ENCODE data around the gene AKAP7. TPM values are rescaled to one million over a fixed set of nuclear protein-coding genes. Genes with fewer than 3 reads are reported as not detected.
"Not testable (repeated sequence)": the region's sequence is repeated elsewhere in the genome, so short reads cannot be mapped to it uniquely, and the experiment has no call there.

Gene AKAP7
- total RNA-seq, 6 experiments from 2014 or later: 1.1 to 3.9 (median 3.0) TPM

DNA sequence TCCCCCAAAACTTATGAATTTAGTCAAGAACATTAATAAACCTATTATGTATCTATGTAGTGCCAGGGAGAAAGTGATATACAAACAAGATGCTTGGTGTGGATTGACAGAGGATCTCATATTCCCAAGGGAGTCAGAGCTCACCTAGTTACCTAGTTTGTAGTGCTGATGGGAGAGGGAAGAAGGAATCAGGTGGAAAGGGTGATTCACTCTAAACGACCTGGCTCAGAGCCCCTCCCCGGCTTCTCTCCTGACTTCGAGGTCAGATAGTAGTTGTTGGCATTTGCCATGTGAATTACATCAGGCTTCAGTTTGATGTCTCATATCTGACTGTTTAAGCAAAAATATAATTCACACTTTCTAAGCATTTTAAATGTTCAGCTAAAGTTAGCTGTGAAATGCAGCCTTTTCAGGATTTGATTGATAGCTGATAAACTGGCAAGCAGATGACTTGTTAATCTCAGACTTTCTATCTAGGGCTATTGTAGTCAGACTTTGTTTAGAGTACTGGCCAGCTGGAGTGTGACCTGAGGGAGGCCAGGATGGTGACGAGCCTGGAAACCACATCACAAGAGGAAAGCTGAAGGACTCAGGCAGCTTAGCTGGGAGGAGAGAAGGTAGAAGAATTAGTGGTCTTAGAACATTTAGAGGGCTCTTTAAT is 123.7 kb downstream of the AKAP7 start:
- Mint-ChIP-seq H3K27ac (no peak overlapping the region), H3K4me3 (no peak overlapping the region), H3K27me3 (ENCODE audit: insufficient read depth) (no peaks in the 10 kb centered on the region; the same call in 1 of the 2 replicates), H3K9me3 (no peaks in the 10 kb centered on the region), H3K36me3 (ENCODE audit: low read depth) (peaks cover 5% of the 10 kb centered on the region; the same call in 1 of the 2 replicates), H3K4me1 (ENCODE audit: low read depth) (no peaks in the 10 kb centered on the region)
- DNase-seq: no peak
- TF ChIP-seq, protein P1, sequence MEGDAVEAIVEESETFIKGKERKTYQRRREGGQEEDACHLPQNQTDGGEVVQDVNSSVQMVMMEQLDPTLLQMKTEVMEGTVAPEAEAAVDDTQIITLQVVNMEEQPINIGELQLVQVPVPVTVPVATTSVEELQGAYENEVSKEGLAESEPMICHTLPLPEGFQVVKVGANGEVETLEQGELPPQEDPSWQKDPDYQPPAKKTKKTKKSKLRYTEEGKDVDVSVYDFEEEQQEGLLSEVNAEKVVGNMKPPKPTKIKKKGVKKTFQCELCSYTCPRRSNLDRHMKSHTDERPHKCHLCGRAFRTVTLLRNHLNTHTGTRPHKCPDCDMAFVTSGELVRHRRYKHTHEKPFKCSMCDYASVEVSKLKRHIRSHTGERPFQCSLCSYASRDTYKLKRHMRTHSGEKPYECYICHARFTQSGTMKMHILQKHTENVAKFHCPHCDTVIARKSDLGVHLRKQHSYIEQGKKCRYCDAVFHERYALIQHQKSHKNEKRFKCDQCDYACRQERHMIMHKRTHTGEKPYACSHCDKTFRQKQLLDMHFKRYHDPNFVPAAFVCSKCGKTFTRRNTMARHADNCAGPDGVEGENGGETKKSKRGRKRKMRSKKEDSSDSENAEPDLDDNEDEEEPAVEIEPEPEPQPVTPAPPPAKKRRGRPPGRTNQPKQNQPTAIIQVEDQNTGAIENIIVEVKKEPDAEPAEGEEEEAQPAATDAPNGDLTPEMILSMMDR (IDR thresholded peaks at IDR 0.05): no peak

DNA sequence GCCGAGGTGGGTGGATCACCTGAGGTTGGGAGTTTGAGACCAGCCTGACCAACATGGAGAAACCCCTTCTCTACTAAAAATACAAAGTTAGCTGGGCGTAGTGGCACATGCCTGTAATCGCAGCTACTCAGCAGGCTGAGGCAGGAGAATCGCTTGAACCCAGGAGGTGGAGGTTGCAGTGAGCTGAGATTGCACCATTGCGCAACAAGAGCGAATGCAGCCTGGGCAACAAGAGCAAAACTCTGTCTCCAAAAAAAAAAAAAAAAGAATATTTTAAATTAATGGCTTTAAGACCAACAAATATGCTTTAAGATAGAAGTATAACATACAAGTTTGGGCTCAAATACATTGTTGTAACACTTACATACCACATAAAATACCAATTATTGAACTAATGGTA is 125.7 kb downstream of the AKAP7 start:
- not testable (repeated sequence) for H3K9me3 Mint-ChIP-seq; H3K27ac Mint-ChIP-seq; DNase-seq; H3K4me3 Mint-ChIP-seq; H3K4me1 Mint-ChIP-seq (ENCODE audit: low read depth); H3K27me3 Mint-ChIP-seq (ENCODE audit: insufficient read depth); H3K36me3 Mint-ChIP-seq (ENCODE audit: low read depth)

DNA sequence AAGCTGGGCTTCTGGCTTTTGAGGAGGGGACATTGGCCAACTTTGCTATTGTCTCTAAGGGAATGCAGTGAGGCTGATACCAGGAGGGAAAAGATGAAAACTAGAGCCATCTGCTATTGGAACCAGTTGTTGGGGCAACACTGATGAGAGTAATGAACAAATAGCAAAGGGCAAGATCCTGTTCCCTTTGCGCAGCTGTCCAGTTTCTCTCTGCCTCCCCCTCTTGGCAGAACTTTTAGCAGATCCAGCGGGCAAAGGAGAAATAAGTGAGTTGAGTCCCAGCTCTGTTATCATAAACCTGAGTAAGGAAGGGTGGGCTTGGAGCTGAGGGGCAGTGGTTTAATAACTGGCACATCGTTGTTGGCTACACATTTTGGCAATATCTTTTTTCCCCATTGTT is 126.8 kb downstream of the AKAP7 start:
- Mint-ChIP-seq H3K27ac (no peak overlapping the region), H3K4me3 (no peak overlapping the region), H3K36me3 (ENCODE audit: low read depth) (peaks cover 5% of the 10 kb centered on the region; the same call in 1 of the 2 replicates), H3K9me3 (no peaks in the 10 kb centered on the region), H3K27me3 (ENCODE audit: insufficient read depth) (peaks cover 1% of the 10 kb centered on the region), H3K4me1 (ENCODE audit: low read depth) (peaks cover 13% of the 10 kb centered on the region)
- no peak for DNase-seq
- TF ChIP-seq, protein P1 (IDR thresholded peaks at IDR 0.05): peak; percentile 13; the same call in 1 of the 2 replicates

DNA sequence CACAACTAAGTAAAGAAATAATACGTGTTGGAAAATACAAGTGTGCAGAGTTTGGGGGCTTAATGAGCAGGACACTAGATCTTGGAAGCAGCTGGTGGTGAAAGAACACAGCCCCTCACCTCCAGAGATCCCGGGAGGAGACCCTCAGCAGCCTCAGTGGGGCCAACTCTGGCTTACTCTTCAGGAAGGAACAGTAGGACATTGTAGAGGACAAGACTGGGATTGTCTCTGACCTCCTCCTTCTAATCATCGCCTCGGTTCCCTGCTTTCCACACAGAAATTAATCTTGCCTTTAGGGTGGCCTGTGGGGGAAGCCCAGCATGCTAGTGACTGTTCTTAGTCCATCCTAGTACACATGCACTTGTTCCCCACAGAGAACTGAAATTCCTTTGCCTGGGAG is 130.7 kb downstream of the AKAP7 start:
- Mint-ChIP-seq H3K27me3 (ENCODE audit: insufficient read depth) (peaks cover 1% of the 10 kb centered on the region), H3K27ac (no peak overlapping the region), H3K4me1 (ENCODE audit: low read depth) (peaks cover 19% of the 10 kb centered on the region), H3K4me3 (no peak overlapping the region), H3K9me3 (no peaks in the 10 kb centered on the region), H3K36me3 (ENCODE audit: low read depth) (0 out of 2 replicates have a peak, but pooled peaks cover 4% of the 10 kb centered on the region)
- TF ChIP-seq, protein P1 (IDR thresholded peaks at IDR 0.05): no peak
- DNase-seq: no peak

DNA sequence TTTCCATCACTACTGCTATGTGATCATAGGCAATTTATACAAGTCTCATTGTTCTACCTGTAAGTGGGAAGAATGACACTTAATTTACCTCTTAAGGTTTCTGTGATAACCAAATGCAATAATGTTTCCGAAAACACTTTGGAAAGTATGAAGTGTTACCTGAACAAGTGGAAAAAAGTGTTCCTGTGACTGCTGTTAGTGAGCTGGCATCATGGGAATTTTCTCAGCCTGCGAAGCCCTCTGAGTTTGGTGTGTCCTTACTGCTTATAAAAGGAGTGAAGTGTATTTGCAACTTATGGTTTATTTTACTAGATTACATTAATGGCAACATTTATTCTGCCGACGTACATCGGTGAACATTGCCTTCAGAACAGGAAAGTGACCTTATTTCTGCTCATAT is 133.0 kb downstream of the AKAP7 start:
- TF ChIP-seq, protein P1 (IDR thresholded peaks at IDR 0.05): no peak
- Mint-ChIP-seq H3K4me3 (no peak overlapping the region), H3K36me3 (ENCODE audit: low read depth) (0 out of 2 replicates have a peak, but pooled peaks cover 5% of the 10 kb centered on the region), H3K9me3 (no peaks in the 10 kb centered on the region), H3K27ac (no peak overlapping the region), H3K27me3 (ENCODE audit: insufficient read depth) (peaks cover 1% of the 10 kb centered on the region), H3K4me1 (ENCODE audit: low read depth) (peaks cover 19% of the 10 kb centered on the region)
- DNase-seq: no peak

DNA sequence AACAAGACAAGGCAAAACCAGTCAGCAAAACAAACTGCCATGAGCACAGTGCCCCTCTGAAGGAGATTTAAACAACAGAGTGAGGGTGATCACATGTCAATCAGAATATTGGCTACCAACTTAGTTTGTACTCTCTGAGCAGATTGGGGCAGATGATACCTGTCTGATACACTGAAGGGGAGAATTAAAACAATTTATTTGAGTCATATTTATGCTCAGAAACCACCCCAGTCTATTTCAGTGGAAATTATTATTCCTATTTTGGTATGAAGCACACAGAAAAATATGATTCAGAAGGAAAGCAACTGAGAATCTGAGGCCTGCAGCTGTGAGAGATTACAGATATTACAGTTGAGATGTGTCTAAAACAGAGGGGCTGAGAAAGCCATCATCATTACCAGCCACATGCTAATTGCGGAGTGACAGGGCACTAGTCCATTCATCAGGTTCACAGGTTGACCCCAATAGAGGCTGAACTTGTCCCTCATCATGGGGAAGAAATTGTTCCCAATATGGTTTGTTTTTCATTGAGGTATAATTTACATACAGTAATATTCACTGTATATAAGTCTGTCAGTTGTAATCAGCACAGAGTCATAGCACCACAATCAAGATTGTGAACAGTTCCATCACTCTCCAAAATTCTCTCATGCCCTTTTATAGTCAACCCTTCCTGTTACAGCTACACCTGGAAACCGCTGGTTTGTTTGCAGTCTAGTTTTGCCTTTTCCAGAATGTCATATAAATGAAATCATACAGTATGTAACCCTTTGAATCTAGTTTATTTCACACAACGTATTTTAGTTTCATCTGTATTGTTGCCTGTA is 134.5 kb downstream of the AKAP7 start:
- H3K4me1 Mint-ChIP-seq (ENCODE audit: low read depth): peaks cover 28% of the 10 kb centered on the region
- no peak overlapping the region for H3K27ac Mint-ChIP-seq
- no peak overlapping the region for H3K4me3 Mint-ChIP-seq
- TF ChIP-seq, protein P1 (IDR thresholded peaks at IDR 0.05): no peak
- H3K9me3 Mint-ChIP-seq: no peaks in the 10 kb centered on the region
- DNase-seq: no peak
- 0 out of 2 replicates have a peak, but pooled peaks cover 5% of the 10 kb centered on the region for H3K36me3 Mint-ChIP-seq (ENCODE audit: low read depth)
- H3K27me3 Mint-ChIP-seq (ENCODE audit: insufficient read depth): peaks cover 2% of the 10 kb centered on the region

Measured in HFFc6 (cell line).